Stimulated activated CD8-positive, alpha-beta memory T cell treated with anti-CD3 and anti-CD28 coated beads, Interleukin-12 subunit alpha, Interleukin-12 subunit beta, amount 100 ng/mL, for 24 hours (primary cell): ENCODE results near the gene IP6K3.

Experiments
- DNase-seq: peaks from one replicate; pipeline ENCODE4 v3.0.0-alpha.2; 2020; ENCODE audit errors: extremely low read depth

Gene IP6K3

DNA sequence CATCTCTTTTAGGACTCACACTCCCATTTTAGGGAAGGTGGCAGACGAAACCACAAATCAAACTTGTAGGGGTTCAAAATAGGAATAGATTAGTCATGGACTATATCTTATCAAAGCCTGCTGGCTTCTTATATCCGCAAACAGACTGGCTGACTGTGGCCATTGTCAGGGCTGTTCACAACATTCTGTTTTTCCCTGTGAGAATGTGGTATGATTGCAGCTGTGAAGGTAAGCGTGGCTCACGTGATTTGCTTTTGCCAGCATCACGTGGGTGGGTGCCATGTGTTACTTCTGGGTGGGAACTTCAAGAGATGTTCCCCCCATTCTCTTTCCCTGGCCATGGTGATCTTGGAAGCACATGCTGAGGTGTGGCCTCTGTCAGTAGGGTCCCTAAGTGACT, 5.9 kb downstream of the IP6K3 start:
- no peak for DNase-seq

DNA sequence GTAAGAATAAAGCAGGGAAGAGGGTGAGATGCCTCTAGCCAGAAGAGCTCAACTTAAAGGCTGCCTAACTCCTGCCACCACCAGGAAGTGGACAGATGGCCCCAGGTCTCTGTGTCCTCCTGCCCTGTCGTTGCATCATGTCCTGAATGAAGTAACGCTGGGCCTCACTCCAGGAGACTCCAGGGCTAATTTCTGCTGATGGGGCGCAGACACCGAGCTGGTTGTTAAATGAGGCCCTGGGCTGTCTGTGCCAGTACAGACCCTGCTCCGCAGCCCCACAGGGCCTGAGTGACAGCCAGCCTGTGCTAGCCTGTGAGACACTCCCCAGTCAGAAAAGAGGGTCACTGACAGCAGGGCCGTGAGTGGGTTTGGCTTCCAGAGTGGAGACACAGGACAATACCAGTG, 6.5 kb downstream of the IP6K3 start:
- no peak for DNase-seq

DNA sequence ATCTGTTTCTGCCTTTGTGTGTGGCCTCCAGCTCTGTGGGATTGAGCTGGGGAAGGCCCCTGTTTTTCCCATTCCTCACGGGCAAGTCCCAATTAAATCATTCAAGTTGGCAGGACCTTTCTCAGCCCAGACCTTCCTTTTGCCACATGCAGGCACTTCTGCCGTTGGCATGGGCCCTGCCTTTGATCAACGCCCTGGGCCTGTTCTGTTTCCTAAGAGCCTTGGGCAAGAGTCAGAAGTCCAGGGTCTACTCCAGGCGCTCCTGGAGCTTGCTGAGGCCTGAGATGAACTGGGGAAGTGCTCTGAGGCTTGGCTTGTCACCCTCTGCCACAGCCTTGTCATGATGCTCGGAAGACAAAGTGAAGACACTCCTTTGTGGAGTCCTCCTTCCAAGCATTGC, 7.1 kb downstream of the IP6K3 start:
- DNase-seq, result no peak

DNA sequence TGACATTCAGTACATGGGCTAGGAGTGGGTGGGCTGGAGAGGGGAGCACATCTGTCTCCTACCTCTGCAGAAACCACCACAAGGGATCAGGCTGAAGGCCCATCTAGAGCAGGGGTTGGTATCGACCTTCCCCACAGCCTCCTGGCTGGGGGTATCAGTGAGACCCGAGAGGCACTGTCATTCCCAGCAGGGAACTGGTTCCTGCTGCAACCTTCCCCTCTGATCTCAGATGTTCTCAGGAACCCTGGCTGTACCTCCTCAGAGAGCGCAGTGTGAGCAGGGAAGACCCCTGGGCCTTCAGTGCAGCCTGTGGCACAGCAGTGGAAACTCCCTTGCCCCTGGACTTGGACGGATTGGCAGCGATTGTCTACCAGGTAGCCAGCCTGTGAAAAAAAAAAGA, 7.8 kb downstream of the IP6K3 start:
- DNase-seq, result no peak

DNA sequence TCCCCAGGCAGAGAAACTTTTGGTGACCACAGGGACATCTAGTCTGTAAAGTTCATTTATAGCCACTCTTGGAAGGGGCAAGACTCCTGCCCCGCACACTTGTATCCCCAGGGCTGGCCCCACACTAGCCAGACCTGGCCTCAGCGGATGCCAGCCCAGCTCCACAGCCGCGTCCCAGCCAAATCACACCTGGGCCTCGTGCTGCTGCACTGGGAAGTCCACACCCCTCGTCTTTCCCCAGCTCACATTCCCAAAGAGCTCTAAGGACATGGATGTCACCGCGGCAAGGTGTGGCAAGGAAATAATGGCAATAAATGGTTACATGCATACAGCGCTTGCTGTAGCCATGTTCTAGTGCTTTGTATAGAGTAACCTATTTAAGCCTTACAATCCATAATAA, 8.6 kb downstream of the IP6K3 start:
- no peak for DNase-seq

DNA sequence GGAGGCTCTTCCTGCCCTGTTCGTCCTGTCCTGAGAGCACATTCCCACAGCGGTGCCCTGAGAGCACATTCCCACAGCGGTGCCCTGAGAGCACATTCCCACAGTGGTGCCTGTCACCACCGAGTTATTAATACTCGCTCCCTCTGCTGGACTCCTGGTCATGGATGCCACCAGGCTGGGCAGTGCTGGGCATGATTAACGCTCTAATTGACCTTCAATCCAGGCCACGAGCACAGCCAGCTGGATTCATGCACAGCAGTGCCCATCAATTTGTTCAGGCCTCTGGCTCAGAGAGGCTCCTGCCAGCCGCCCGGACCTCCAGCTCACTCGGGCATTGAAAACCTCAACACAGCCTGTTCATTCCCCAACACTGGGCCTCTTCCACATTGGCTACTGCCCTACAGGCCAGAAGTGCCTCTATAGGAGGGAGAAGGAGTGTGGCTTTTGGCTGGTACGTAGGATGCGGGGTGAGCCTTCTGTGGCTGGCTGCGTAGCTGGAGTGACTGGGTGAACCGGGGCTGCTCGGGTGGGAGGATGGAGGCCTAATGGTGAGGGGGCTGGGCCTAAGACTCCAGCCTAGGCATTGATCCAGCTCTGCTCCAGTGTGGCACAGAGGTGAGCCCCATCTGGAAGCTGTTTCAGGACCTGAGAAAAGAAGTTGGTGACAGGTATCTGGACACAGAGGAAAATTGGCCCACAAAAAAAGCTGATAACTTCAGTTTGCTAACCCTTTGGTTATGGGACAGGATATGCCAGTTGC, 9.3 kb downstream of the IP6K3 start:
- DNase-seq, result no peak

DNA sequence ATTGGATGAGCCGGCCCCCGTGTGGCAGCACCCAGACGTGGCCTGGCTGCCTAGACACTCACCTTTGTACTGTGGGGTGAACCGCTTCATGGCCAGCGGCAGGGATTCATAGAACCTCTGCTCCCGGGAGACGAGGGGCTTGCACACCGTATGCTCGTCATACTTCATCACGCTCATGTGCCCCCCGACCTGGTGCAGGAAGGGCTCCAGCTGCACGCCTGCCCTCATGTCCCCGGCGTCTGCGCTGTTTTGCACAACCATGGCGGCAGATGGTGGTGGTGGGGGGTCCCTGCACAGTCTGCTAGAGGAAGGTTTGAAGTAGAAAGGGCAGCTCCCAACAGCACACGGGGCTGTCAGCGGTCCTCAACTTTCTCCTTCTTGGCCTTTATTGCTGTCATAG, 11.5 kb downstream of the IP6K3 start:
- no peak for DNase-seq

DNA sequence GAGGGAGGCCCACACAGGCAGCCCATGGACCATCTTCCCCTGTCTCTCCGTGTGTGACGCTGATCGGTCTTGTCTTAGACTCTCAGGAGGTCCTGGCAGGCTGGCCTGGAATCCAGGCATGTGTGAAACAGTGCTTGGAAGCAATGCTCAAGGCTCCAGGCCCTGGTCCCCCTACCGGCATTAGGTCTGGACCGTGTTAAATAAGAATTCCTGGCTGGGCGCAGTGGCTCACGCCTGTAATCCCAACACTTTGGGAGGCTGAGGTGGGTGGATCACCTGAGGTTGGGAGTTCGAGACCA, 13.0 kb downstream of the IP6K3 start:
- DNase-seq, result no peak

DNA sequence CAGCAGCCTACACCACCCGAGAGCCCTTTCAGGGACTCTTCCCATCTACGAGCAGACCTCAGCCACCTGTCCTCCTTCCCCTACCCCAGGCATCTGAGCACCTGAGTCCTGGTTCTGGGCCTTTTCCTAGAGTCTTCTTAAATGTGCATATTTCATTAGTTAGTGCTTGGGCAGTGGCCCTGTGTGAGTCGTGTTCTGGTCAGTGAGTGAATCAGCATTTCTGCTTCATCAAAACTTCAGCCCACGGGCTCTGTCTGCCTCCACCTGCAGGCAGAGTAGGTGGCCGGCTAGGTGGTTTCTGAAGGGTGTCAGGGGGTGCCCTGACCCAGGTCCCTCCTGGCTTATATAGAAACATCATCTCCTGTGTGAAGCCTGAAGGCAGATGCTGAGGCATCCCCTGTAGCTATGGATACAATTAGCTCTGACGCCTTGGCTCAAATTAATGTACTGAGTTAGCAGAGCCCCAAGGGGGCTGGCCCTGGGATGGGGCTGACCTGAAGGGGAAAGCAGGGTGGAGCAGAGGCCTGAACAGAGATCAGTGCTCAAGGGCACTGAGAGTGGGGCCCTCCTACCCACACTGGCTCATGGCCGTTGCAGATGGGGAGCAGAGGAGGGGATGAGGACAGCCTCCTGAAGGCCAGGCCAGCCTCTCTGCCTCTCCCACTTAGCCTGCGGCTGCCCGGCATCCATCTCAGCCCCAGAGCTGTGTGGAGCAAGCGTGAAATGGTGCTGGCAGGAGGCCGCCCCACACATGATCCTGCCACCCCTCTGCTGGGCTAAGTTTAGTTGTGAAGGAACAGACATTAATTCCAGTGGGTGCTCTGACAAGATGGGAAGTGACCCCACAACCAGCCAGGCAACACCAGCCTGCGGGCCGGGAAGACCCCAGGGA, 13.6 kb downstream of the IP6K3 start:
- DNase-seq, result no peak

DNA sequence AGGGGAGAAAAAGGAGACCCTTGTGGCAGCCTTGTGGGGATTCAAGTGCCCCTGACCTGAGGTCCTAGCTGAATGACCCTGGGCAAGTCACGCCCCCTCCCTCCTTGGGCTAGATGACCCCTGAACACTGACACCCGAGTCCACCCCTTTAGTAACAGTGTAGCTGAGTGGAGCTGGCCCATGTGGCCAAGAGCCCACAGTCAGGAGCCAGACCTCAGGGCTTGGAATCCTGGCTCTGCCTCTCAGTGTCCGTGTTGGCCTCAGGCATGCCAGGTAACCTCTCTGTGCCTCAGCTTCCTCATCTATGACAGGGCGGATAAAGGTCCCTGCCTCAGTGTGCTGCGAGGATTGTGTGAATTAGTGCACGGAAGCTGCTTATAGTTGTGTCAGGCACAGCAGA, 14.3 kb downstream of the IP6K3 start:
- no peak for DNase-seq

DNA sequence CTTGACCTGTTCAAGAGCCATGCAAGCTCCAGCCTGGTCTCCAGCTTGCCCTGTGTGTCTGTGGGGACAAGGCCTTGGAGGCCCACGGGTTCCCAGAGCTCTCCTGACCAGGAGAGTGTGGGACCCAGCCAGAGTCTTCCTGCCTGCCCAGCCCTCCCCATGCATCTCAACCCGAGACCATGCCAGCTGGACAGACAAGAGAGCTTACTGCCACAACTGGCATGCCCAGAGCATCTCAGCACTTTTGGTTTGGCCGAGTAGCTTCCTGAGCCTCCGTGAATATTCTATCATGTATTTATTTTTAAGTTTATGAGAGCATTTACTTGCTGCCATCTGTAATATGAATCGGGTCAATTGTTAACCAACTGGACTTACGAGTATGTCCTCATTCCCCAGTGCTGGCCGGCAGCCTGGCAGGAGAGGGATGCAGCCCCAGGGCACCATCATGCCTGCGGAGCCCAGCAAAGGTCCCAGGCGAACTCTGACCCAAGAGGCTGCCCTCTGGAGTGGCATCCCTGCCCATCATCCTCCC, 14.9 kb downstream of the IP6K3 start:
- no peak for DNase-seq

DNA sequence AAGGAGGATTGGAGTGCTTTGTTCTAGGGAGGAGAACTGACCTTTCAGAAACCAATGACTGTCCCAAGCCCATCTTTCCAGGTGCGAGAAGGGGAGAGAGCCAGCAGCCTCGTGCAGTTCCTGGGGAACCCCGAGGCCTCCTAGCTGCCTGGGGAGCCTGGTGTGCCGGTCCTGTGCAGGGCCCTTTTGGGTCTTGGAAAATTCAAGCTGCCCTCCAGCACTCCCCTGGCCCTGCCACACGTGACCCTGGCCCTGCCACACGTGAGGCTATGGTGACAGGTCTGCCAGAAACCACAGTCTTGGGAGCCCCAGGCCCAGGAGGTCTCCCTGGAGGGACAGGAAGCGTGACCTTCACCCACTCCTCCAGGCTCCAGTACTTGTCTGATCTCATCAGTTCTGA, 15.7 kb downstream of the IP6K3 start:
- DNase-seq, result no peak

DNA sequence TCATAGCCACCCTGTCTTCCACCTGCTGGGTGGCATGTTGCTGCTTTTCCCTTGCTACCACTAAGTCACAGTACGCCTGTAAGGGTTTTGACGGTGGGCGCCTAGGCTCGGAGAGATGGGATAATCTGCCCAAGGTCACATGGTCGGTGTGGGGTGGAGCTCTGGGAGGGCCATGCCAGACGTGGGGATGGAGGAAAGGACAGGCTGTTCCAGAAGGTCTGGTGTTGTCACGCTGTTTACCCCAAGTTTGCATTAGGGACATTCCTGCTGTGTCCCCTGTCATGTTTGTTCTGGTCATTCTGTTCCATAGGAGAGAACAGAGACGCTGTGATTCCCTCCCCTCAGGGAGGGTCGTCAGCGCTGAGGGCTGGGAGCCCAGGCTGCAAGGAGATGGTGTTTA, 16.1 kb downstream of the IP6K3 start:
- no peak for DNase-seq

DNA sequence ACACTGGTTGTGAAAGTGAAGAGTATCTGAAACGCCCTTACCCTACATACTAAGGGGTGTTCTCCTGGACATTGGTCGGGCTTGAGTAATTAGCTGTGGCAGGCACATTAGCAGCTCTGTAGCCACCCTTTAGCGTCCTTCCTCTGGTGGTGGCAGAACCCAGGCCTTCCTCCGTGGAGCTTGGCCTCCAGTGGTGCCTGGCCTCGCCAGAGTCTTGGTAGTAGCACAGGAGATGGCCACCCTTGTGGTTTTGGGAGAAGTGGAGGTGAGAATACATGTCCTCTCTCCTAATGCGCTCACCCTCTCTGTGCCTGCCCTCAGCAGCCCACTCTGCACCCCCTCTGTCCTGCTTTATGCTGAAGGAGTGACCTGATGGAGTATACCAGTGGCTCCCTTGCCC, 17.6 kb downstream of the IP6K3 start:
- no peak for DNase-seq

DNA sequence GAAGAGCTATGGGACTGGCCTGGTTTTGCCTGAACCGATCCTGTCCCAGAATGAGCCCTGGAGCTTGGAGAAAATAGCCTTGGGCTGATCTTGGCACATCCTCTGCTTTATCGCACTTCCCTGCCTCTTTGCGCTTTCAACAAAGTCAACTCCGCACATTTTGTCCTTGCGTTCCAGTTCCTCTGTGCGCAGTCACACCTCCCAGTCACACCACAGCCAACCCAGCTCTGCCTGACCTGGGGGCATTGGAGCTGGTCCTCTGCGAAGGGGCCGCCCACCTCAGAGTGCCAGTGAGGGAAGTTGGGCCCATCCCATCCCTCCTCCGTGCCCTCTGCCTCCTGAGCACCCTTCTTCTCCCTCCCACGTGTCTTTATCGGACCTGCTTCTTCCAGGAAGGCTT, 18.3 kb downstream of the IP6K3 start:
- DNase-seq, result no peak

DNA sequence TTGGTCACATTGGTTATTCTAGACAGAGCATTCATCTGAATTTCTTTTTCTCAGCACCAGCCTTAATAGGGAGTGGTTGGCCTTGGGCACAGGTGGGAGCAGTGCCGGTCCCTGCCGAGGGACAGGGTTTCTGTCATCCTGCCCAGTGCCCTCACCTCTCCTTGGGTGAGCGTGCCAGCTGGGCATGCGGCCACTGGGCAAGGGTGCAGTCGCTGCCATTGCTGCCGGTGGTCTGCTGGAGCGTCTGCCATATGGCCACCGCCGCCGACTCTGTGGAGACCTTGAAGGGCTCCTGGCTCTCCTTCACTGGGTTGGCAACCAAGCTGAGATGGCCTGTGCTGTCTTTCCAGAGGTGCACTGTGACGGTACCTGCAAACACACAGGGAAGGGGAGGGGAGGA, 18.8 kb downstream of the IP6K3 start:
- no peak for DNase-seq

DNA sequence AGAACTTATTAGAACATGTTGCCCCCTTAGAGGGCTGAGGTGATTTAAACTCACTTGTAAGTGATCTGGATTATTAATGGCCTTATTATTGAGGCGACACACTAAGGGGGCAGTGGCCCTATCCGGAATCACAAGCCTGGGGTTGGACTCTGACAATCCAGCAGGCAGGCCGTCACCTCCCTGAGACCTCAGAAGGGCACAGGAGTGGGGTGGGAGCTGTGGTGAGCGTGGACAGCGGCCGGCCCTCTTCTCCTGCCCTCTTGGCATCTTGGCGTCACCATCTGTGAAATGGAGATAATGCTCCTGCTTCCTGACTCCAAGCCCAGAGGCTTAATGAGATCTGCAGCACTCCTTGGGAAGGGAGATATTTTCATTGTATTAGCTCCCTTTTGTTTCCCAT, 19.6 kb downstream of the IP6K3 start:
- no peak for DNase-seq

DNA sequence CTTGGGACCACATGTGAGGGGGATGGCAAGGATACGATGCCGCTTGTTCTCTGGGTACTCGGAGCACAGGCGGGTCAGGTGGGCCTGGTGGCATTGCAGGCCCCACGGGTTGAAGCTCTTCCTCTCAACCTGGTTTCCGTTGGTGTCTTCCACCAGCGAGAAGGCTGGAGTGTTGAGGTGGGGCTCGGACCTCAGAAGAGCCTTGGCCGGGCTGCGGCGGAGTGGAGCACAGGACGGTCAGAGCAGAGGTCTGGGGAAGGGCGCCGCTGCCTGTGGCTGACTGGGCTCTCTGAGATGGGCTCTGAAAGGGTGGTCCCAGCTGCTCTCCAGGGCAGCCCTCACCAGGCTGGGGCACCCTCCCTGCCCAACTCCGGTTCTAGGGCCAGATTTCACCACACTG, 20.0 kb downstream of the IP6K3 start:
- DNase-seq, result no peak

DNA sequence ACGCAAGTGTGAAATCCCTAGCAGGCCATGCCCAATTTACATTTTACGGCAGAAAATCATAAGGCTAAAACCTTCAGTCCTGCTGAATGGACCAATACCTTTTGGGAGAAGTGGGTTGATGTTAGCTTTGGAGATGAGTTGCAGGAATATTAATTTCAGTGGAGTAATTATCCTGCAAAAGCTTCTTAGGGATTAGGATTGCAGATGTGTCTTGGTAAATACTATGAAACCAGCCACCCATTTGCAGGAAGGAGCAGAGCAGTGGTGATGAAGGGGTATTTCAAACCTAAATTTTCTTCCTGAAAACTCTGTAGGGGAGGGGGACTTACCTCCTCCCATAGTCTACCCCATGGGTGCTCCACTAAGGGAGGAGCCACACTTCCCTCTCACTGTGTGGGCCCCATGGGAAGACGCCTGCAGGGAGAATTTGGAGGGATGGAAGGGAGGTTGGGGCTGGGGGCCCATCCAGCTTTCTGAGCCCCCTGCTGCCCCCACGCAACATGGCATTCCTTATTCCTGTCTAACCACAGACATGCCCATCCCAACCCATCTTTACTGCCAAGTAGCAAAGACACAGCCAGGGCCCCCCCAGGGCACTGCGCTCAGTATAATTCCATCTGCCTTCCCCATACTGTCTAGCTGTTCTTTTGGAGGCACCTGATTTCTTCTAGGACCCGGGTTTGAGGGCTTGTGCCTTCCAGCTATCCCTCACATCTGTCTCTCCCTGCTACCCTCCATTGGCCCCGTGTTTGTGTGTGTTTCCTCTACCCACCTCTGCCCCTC, 20.6 kb downstream of the IP6K3 start:
- DNase-seq, result no peak

DNA sequence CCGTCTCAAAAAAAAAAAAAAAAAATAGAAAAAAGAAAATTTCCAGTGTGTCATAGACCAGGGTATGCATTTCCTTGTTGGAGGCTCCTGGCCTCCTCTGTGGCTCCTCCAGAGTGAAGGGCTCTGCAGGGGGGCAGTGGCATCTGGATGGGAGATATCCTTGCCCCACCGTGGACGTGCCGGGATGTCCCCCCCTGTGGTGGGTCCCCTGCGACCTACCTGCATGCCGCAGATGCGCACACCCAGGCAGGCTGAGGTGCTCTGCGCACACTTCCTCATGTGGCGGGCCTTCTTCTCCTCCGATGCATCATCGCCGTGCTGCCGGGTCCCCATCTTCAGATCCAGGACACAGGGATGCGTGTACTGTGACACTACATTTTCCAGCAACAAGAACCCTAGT, 21.5 kb downstream of the IP6K3 start:
- no peak for DNase-seq

DNA sequence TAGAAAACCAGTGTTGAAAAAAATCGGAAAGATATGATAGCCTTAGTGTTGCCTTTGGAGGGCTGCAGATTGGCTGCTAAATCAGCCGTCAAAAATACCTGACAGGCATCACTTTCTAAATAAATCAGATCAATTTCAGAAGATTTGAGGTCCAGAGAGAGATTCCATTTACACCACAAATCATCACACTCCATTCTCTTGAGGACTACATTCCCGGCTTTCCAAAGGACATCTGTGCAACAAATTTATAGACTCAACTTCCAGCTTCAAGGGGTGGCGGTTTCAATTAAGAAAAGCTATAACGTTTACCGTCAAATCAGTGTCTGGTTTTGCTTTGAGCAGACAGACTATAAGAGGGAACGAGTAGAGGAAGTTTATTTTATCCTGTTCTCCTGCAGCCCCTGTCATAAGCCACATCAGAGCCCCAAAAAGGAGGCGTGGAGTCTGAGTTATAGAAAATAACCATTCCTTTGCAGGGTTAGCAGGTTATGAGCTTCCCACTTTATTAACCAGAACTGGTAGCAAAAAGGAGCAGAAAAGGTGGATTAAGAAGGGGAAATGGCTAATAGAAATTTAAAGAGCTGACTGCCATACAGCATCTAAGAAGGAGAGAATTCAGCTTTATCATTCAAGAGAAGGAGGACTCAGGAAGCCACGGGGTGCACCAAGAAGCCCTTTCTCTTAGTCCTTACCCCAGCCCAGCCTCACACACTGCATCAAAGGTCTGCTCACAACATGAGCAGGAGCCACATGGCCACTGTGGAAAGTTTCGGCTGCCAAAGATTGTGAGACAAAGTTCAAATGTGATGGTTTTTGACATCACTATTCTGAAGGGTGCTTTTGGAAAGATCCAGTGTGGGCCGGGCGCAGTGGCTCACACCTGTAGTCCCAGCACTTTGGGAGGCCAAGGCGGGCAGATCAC, 22.3 kb downstream of the IP6K3 start:
- no peak for DNase-seq
